COLO829 (cell line): ENCODE results near the gene CYLC1.

Experiments used
- DNase-seq: peaks from one replicate; pipeline ENCODE4 v3.0.0; 2012; ENCODE audit warnings: low spot score

The CYLC1 gene

DNA sequence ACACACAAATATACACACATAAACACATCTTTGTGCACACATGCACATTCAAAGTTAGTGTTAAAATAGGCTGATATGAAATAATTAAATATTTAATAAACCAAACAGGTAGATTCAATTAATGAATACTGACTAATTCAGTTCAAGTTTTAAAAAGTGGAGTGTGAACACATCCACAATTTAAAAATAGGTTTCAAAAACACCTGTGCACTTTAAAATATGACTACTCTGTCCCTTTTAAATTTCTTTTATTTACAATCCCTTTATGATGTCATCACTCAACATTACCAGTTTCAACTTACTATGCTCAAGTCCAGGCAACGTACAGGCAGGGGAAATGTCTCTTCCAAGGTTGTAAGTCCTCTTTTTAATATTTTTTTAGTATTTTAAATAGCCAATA is at the start of gene CYLC1:
TSS of gene CYLC1 (plus strand) at position 301 of the 400 bp plus-strand sequence. CDS start at position 338, 37 bp downstream.
- DNase-seq: no peak

- no peak for DNase-seq
These were observed 41.6 kb upstream of the CYLC1 start for GRCh38 chrX:83819304-83819703.

GRCh38 chrX:83829874-83830273 is 31.1 kb upstream of the CYLC1 start:
- no peak for DNase-seq

GRCh38 chrX:83845397-83845796 is 15.5 kb upstream of the CYLC1 start:
- DNase-seq: peak; percentile 13

DNA sequence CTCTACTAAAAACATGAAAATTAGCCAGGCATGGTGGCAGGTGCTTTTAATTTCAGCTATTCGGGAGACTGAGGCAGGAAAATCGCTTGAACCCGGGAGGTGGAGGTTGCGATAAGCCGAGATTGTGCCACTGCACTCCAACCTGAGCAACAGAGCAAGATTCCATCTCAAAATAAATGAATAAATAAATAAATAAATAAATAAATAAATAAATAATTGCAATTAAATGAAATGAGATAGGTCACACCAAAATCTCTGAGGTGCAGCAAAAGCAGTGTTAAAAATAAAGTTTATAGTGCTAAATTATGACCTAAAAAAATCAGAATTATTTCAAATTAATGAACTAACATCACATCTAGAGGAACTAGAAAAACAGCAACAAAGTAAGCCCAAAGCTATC is 13.6 kb upstream of the CYLC1 start:
- DNase-seq: no peak

DNA sequence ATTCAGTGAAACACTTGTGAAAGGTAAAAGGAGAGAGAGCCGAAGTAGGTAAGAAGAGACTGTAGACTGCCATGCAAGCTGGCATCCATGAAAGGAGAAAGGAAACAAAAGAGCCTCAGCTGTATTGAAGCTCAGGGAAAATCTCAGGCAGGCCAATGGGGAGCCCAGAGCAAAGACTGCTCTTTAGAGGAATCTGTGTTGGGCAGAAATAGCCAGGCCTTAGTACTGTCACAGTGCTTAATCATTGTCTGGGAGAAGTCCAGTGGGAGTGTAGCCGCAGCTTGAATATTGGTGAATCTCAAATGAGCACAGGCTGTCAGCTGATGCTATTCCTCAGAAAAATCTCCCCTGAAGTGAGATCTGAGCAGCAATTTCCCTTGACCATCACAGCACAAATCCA is 27.6 kb downstream of the CYLC1 start:
- no peak for DNase-seq

DNA sequence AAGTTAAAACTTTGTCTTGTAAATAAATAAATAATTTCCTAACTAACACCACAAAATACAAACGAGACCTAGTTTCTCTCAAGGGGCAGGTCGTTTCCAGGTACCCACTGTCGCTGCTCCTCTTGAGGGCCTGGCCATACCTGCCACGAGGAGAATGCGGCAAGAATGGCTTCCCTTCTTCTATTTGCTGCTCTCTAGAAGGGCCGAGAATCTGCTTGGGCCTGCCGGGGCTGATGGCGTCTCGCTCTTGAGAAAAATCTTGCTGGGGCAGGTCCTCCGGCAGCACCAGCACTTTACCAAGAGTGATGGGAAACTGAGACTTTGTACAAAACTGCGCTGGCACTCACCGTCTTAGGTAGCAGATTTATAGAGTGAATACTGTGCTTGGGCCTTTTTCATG is 31.5 kb downstream of the CYLC1 start:
- DNase-seq: no peak

- no peak for DNase-seq
These were observed 46.0 kb downstream of the CYLC1 start for GRCh38 chrX:83906921-83907320.

GRCh38 chrX:83916525-83916924 is 55.6 kb downstream of the CYLC1 start:
- DNase-seq: no peak

DNA sequence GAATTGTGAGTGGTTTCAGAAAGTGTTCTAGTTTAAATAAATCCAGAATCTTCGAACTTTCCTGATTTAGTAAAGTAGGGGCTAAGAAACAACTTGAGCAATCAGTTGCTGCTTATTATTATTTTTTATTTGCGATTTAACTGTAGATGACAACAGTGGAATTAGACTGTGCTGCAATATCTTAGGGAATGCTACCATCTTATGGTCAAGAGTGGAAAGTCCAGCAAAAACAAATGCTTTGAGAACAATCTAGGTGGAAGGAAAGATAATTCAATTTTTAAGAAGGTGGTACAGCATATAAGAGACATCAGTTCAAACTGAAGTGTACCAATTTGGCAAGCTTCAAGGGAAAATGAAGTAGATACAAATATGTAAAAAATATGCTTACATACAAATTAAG is 73.3 kb downstream of the CYLC1 start:
- no peak for DNase-seq
